GOT3 (cell line): ENCODE results near the gene CACNA1D.

Experiments used
- DNase-seq: peaks from one replicate; lab custom pipeline; 2025; ENCODE audit warnings: mixed read lengths; lab: John Stamatoyannopoulos, UW

CACNA1D gene

DNA sequence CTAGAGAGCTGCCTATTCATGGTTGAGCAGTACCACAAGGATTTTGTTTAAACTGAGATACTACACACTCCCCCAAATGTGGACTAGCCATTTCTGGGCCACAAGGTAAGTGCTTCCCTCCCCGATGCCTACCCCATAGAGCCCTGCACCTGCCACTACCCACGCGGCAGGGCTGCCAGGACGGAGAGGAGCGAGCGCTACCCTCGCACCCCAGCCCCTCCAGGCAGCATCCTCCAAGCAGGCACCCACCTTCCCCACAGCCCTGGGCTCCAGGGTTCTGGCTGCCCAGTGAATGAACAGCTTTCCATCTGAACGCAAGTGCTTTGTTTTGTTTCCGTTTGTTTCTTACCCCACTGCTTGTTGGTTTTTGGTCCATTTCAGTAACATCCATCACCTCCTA lies 292.6 kb downstream of the CACNA1D start:
- no peak for DNase-seq

DNA sequence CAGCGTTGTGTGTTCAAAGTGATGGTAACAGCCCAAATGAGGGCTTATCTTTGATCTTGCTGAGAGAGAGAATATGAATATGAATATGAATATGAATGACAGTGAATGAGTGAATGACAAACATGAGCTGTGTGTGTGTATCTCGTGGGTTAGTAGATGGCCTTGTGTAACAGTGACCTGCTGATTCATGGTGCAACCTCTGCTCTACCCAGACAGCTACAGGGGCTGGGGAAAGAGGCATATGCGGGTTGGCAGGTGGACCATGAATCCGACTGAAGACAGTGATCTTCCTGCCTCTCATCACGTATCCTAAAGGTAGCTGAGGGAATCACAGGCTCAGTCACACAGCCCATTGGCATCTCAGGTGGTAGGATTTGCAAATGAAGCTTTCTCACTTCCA lies 293.6 kb downstream of the CACNA1D start:
- no peak for DNase-seq

DNA sequence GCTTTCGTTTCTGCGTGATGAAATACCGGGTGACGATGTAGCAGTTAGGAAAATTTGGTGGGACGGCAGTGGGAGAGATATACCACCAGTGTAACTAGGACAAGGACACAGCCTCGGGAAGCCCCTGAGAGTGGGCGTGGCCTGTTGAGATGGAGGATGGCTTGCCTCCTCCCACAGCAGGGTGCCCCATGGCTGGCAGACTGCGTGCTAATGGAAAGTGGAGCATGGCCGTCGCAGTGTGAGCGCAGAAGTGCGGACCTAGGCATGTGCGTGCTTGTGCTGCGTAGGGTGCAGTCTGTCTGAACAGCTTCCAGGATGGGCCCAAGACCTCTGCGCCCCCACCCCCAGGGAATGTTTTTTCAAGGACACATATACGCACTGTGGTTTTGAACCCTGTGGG lies 295.0 kb downstream of the CACNA1D start:
- no peak for DNase-seq

DNA sequence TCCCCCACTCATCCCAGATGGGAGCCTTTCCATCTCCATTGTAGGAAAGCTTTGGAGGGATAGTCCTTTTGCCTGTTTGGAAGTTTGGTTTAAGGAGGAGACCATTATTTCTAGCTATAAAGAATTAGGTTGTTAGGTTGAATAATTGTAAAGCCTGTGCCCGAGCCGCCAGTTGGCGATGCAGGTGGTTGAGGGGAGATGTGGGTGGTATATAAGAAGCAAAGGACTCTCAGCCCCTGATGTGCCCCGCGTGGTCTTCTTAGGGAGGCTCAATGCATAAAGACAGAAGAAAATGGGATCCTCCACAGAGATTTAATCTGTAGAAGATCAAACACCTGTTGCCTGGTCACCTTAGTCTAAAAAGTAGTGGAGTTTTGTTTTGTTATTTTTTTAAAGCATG lies 296.1 kb downstream of the CACNA1D start:
- no peak for DNase-seq

DNA sequence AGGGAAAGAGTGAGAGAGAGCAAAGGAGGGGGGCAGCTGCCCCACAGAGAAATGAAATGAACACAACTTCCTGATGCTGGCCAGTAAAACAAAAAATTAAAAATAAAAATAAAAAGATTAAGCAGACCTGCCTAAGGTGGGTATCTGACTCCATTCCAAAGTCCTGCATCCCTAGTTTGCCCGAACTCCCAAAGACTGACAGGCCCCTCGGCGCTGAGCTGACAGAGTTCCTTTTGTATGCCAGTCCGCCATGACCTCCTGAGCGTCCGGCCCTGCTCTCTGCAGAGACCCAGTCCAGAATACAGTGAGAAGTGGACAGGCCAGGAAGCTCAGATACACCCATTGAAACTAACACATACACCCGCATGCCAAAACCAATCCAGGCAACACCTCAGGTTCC lies 296.9 kb downstream of the CACNA1D start:
- no peak for DNase-seq

DNA sequence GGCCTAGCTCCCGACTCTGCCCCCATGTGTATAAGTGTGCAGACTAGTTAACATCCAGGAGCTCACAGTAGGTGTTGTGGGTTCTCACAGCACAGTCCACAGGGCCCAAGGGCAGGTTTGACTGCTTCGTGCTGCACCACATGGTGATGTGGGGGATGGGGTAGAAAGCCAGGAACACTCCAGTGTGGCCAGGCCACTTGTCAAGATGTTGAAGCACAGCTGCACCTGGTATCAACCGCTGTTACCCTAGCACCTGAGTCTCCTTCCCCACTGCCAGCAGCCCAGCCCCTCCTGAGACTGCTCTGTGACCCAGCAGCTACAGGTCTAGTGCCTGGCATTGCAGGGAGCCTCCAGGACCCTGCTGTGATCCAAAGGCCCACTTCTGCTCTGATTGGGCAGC lies 298.5 kb downstream of the CACNA1D start:
- DNase-seq = no peak

DNA sequence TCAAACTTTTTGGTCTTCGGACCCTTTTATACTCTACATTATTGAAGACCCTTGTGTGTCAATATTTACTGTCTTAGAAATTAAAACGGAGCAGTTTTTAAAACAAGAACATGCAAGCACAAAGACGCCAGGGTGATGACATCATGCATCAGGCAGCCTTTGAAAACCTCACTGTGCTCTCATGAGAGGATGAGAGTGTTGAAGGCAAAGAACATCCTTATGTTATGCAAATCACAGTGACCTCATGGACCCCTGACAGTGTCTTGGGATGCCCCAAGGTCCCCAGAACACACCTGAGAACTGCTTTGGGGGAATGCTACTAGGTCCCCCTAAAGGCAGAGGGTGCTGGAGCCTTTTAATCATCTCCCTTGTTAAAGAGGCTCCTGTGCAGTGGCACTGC lies 300.2 kb downstream of the CACNA1D start:
- no peak for DNase-seq

DNA sequence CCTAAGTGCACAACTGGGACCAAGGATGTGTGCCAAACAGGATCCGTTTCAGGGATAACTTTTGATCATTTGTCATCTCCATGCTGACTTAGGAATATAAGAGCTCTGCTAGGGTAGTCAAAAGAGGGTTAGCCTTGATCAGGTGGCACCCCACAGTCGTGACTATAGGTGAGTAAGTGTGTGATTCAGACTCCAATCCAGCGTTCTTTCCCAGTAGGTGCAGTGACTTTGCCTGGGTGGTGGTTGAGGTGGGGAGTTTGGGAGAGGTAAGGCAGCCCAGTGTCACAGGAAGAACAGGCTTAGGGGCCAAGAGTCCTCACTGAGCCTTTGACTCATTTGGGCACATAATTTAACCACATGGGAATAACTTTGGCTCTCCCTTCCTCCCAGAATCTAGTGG lies 300.8 kb downstream of the CACNA1D start:
- no peak for DNase-seq

DNA sequence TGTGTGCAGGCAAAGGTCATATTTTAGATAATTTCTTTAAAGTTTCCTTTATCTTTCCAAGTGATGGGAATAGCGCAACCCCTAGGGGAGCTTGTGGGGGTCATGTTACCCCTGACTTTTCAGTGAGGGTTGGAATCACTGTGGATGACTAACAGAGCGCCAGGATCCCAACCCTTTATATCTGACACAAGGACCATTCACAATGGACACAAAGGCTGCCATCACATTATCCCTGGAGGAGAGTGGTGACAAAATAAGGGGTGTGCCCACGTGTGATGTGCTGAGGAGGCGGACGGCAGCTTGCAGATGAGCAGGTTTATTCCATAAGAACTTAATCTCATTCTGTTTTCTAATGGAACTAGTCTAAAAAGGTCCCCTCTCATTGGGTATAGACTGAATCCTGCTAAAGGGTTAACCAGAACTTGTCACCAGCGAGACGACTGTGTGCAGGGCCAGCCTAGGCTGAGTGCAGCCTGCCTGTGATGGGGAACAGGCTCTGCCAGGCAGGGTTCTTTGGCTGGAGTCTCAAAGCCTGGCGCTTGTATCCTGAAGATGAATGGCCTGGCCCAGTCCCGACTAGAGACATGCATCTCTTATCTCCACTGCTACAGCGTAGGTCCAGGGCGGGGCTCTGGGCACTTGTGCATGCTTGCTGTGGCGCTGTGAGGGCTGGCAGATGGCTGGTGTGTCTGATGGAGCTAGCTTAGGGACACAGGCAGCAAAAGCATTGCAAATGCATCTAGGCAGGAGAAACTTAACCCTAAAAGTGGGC lies 301.6 kb downstream of the CACNA1D start:
- no peak for DNase-seq

DNA sequence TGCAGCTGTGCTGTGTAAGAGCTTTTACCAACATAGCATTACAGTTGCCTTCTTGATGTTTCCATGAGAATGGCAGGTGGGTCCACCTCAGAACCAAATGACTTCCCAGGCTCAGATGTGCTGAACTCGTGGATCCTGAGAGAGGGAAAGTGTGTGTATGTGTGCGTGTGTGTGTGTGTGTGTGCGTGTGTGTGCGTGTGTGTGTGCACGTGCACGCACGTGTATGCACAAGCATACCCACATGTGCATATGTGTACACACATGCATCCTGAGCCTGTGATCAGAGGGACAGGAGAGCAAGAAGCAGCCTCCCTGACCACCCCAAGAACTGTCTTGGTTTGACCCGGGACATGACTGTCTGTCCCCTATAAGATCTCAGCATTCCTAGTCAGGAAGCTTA lies 303.7 kb downstream of the CACNA1D start:
- no peak for DNase-seq

DNA sequence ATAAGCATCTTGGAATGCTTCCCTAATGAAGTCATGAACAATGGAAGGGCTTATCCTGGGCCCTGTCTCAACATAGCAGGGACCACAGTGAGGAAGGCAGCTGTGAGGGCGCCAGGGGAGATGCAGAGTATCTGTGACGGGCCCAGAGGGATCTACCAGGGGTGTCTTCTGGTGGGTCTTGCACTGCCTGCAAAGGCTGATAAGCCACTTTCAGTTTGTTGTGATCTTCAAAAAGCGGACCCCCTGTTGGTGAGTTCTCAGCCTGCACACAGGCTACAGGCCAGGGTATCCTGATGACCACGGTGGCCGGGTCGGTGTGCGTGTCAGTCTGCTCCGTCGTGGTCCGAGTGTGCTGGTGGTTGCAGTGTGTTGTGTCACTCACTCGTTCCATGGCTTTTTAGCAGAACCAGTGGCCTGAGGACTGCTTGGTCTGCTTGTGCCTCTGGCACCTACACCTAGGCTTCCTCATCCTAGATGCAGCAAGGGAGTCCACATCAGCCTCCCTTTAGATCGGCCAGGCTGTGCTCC lies 305.0 kb downstream of the CACNA1D start:
- DNase-seq = no peak

DNA sequence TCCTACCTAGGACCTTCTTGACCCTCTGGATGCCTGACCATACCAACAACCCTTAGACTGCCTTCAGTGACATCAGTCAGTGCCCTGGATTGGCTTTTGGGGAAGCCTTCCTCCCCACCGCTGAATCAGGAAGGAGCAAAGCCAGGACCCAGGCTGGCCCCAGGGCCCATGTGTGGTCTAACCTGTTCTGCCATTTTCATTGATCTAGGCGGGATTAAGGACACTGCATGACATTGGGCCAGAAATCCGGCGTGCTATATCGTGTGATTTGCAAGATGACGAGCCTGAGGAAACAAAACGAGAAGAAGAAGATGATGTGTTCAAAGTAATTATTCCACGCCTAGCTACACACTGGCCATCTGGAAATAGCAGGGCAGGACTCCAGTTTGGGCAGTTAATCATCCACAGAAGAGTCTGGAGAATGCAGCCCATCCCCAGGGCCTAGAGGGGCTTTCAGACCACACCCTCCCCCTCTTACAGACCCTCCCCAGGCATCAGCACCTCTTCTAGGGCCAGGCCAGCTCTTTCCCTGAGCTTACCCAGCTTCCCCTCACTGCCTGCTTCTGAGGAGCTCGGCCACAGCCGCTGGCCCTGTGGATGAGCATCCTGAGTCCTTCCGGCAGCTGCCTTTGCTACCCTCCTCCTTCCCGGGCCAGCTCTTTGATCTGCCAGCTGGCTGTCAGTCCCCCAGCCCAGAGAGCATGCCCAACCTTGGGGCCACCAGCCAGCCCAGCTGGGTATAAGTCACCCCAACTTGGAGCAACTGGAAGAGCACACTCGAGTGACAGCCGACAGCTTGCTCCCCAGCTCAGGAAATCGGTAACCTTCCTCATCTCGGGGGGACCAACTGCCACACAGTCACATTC lies 305.9 kb downstream of the CACNA1D start:
- no peak for DNase-seq

DNA sequence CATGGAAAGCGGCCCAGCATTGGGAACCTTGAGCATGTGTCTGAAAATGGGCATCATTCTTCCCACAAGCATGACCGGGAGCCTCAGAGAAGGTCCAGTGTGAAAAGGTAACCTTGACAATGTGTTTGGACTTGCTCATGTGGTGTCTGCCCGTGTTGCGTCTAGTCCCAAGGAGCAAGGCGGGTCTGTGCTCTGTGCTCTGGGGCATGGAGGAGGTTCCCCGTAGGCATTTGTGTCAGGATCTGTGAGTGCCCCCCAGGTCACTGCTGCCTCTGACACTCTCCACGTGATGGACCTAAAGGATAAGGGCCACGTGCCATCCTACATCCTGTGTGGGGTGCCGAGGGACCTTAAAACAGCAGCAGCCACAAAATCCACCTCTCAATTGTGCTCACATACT lies 306.9 kb downstream of the CACNA1D start:
- DNase-seq = no peak

DNA sequence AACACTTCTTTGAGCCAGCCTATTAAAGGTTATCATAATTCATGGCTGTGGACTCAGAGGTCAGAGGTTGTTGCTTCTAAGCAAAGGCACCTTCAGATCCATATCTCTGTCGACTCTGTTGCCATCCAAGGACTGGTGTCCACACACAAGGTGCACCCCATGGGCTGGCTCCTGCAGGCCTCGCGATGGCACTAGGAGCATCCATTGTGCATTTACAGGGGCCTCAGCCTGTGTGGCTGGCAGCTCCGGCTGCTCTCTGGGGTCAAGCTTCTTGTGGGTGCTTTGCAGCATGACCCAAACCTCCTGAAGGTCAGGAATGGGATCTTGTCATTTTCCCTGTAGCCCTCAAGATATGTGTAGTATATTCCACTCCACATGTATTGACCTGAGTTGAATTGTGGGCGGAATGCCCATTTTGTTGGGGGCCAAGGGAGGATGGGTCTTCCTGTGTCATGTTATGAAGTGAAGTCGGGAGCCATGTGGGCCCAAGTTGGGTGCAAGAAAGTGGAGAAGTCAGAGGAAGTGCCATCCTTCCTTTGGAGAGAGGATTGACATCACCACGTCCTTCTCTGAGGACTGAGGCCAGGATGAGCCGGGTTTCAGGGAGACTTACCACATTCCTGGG lies 308.0 kb downstream of the CACNA1D start:
- no peak for DNase-seq

DNA sequence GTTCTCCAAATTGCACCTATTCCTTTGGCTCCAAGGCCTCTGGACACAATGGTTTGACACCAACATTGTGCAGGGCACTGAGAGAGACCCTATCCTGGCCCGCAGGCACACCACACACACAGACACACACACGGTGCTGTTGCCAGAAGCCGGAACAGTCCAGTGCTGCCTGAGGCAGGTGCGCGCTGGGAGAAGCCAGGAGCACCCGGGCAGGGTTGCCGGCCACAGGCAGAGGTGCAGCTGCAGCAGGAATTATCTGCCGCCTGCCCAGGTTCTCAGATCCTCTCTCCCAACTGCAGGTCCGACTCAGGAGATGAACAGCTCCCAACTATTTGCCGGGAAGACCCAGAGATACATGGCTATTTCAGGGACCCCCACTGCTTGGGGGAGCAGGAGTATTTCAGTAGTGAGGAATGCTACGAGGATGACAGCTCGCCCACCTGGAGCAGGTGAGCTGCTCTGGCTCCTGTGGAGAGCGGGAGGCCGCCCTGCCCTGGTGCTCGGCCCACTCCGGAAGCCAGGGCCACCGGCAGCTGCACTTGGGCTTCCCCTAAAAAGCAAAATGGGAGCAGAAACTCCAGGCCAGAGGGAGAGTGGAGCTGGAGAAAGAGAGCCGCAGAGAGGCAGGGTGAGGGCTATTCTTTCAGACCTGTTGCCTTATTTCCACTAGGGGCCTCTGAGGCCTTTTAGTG lies 308.9 kb downstream of the CACNA1D start:
- DNase-seq = no peak

DNA sequence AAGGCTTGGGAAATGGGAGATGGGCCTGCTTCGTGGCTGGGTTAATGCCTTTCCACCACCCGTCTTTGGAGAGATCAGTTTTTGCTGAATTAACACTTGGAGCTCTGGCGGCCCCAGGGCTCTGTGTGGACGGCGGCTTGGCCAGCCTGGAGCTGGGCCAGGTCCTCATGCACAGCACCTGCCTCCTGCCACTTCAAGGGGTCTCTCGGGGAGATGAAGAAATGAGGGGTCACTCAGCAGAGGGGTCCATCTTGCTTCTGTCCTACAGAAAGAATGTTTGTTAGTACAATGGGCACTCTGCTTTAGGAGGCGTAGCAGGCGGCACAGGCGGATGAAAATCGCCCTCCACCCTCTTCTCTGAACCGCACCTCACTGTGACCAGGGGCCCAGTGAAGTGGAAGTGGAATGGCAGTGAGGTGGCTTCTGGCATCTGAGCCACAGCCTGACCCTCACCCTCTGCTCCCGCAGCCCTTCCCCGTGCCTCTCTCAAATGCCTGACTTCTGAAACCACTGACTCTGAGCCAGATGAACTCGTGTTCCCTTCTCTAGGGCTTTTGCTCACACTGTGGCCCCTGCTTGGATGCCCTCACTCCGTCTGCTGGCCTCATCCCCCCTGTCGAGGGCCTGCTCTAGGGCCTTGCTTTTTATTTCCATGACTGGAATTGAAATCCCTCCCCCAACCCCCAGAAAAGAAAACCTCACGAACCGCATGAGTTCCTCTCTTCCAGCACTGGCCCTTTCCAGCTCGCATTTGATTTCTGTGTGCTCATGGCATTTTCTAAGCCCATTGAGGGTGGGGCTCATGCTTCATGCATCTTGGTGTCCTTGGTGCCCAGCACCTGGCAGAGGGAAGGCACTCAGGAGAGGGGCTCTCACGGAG lies 309.6 kb downstream of the CACNA1D start:
- no peak for DNase-seq

DNA sequence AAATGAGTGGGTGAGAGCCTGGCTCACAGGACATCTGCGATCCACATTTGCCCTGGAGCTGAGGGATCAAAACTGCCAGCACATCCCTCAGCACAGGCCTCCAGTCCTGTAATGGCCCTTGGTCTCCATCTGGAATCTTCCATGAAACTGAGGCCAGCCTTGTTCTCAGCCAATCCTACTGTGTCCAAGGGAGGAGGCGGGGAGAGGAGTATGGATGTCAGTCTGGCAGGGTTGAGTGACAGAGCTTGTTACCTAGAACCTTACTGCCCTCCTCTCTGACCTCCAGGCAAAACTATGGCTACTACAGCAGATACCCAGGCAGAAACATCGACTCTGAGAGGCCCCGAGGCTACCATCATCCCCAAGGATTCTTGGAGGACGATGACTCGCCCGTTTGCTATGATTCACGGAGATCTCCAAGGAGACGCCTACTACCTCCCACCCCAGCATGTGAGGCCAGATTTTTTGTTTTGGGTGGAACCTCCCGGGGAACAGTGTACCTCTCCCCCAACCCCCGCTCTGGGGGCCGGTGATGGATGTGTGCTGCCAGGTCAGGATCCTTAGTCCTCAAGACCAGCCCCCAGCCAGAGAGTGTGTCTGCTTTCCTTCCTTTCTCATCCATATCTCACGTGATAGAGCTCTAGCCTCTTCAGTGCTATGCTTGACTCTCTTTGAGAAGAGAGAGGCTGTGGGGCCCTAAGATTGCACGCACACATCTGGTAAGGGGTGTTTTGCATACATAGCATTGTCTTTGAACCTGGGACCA lies 310.5 kb downstream of the CACNA1D start:
- DNase-seq = peak; percentile 34

DNA sequence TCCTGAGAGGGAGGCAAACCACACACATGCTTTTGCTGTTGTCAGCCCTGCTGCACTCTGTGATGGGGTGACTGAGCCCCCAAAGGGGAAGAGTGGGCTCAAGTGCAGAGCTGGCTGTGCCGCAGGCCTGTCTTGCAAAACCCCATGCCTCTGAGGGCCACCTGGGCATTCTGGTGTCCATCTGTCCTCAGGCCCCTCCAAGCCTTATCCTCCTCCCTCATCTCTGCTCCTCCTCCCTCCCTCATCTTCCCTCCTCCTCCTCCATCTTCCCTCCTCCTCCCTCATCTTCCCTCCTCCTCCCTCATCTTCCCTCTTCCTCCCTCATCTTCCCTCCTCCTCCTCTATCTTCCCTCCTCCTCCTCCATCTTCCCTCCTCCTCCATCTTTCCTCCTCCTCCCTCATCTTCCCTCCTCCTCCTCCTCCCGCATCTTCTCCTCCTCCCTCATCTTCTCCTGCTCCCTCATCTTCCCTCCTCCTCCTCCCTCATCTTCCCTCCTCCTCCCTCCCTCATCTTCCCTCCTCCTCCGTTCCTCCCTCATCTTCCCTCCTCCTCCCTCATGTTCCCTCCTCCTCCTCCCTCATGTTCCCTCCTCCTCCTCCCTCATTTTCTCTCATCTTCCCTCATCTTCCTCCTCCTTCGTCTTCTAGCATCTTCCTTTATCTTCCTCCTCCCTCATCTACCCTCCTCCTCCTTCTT lies 311.2 kb downstream of the CACNA1D start:
- DNase-seq = no peak
